Glomerular visceral epithelial cell (primary cell): ENCODE results near the gene ACOT13.
A peak's percentile ranks its signal among the peaks of the same experiment; 100 is the strongest.
"Not testable (repeated sequence)": the region's sequence is repeated elsewhere in the genome, so short reads cannot be mapped to it uniquely, and the experiment has no call there.

Experiments
- DNase-seq: peaks from one replicate; pipeline ENCODE4 v3.0.0-alpha.2; 2016; ENCODE audit errors: extremely low spot score

The ACOT13 gene

DNA sequence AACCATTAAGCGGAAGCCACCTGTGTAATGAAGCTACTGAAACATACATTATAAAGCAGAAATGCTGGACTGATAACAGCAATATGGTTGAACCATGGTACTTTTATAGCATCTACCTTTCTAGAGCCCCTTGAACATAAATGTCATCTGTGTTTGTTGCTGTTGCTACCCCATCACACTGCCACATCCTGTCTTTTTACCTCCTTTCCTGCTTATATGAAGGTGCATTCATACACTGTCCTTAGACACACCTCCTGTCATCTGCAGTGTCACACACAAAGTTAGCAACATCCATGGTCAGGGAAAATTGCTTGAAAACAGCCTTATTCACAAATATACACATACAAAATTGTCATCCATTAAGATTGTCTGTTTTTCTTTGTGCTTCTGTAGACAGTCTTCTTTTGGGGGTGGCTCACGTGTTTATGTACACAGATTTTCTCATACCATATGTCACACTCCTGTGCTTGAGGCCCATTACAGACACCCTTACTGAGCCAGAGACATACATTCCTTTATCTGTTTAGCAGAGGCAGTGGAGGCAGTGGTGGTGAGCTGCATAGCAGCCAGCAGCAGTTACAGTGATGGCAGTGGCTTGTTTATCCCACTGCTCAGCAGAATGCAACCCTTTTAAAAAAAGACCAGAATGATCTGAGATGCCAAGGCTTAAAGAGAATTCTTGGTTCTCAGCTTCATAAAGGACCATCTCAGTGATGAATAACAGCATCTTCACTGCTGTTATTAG, 26.1 kb downstream of the ACOT13 start:
- no peak for DNase-seq

DNA sequence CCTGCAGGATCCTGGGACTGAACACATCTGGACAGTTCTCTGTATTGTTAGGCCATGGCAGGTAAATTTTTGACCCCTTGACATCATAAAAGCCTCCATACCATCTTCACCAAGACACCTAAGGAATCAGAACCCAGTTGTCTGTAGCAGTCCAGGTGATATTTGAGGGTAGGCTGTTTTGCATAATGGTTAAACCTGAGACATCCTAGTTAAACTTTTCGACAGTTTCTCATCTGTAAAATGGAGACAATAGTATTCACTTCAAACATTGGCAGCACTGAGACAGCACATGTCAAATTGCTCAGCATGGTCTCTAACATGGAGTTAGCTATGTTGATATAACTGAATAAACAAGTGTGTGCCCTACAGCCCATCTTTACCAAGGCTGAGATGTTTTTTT, 27.3 kb downstream of the ACOT13 start:
- no peak for DNase-seq

DNA sequence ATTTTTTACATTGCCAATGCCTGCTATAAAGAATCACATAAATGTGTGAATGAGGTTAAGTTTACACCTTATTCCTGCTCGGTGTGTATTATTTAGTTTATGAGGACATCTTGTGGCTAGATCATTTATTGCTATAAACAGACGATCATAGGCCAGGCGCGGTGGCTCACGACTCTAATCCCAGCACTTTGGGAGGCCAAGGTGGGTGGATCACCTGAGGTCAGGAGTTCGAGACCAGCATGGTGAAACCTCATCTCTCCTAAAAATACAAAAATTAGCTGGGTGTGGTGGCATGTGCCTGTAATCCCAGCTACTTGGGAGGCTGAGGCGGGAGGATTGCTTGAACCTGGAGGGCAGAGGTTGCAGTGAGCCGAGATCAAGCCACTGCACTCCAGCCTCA, 28.8 kb downstream of the ACOT13 start:
- peak; percentile 56 for DNase-seq

DNA sequence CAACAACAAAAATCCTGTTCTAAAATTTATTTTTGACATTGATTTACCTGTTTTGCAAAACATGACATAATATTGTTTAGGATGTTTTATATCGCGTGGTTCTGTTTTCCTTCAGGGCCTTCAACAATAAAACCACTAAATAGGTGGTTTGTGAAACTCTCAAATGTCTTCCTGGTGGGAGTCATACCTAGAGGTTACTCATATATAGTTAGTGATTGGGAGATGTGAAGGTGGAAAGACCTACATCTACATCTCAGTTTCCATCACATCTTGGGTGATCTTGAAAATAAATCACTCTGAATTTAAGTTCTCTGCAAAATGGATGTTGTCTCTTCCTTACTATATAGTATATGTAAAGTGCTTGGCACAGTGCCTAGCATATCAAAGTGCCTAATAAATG, 29.2 kb downstream of the ACOT13 start:
- DNase-seq: no peak

DNA sequence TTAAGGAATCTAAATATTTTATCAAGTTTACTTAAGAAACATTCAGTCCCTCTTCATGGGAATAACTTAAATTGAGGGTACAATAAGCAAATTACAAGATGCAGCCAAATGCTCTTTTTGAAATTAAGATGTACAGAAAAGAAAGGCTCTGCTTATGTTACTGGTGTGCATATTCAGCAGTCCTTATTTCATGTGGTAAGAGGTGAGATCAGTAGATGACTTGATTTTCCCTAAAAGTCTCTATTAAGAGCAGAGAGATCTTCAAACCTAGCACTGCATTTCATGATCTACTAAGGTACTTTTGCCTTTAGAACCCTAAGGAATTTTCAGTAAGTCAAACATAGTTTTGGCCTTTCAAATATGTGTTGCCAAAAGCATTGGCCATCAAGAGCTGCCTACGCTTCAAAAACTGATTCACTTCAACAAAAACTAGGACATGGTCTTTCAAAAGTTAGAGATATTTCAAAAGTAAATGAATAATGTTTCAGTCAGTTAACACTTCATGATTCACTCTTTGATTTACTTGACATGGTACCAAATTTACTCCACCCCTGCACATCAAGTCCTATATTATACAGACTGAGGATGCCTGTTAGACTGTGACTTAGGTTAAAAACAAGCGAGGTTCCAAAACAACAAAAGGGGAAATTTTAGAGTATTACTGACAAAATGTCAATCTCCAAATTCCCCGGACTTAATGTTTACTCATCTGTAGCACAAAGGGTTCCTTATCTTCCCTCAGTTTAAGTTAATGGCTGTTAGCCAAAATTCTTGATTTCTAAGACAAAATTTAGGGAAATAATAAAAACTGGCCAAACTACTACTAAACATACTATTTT, 32.9 kb downstream of the ACOT13 start:
- DNase-seq: no peak

DNA sequence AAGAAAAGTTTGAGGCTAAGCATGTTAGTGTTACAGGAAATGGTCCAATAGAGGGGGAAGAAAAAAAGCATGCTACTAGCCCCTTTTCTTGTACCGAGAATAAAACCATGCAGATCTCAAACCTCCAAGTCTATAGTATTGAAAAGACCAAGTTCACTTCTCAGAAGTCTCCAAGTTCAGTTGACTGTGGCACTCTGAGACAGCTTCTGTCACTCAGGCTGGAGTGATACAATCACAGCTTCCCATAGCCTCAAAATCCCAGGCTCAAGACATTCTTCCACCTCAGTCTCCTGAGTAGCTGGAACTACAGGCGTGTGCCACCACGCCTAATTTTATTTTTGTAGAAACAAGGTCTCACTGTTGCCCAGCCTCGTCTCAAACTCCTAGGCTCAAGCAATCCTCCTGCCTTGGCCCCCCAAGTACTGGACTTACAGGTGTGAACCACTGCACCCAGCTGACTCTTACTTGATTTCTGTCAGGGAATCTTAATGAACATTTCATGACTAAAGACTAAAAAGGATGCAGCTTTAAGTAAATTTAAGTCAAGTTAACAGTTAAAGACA, 35.9 kb downstream of the ACOT13 start:
- no peak for DNase-seq

DNA sequence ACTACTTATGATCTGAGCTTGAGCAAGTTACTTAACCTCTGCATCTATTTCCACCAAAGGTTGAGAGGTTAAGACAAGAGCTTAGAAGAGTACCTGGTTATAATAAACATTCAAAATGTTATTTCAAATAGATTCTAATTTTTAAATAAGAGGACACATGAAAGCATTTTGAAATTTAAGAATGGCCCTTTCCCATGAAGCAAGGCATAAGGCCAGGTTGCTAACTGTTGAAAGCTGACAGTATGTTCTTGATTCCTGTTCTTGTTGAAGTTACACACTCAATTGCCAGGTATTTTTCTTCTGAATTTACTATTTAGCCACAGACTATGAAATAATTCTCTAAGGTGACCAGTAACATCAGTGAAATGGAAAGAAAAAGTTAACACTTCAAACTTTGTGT, 37.6 kb downstream of the ACOT13 start:
- DNase-seq: no peak

DNA sequence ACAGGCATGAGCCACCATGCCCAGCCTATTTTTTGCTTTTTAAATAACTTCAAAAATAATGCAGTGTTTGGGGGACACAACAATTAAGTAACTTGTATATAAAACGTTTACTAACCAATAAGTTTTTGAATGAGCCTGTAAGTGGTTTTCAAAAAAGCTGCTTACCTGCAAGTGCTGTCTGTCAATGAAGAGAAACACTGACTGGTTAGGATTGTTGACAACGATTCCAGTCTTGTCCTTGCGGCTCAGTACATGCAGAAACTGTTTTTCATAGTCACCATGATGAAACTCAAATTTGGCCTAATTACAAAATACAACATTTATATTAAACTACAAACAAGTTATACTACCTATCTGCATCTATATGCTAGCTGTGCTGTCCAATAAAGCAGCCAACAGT, 41.7 kb downstream of the ACOT13 start:
- no peak for DNase-seq

DNA sequence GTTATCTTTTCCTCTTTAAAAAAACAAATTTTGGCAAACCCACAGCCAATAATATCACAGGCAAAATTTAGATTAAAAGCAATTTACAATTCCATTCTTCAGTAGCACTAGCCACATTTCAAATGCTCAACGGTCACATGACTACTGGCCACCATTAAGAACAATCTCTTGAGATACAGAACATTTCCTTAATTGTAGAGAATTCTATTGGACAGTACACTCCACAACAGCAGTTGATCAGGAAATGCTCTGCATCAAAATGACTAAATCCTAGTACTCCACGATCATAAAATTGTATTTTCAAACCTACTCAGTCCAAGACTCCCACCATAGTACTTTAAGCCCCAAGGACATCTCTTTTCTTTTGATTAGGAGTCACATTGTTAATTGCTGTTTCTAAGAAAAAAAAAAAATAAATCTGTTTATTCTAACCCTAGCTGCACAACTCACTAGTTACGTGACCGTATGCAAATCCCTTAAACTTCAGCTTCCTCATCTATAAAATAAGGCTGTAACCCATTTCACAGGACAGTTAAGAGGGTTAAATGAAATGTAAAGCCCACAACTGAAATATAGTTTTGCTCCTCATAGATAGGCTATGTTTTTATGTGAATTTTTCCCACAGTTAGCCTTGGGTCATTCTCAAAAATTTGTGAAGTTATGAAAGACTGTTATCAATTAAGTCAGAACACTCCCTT, 42.3 kb downstream of the ACOT13 start:
- no peak for DNase-seq

DNA sequence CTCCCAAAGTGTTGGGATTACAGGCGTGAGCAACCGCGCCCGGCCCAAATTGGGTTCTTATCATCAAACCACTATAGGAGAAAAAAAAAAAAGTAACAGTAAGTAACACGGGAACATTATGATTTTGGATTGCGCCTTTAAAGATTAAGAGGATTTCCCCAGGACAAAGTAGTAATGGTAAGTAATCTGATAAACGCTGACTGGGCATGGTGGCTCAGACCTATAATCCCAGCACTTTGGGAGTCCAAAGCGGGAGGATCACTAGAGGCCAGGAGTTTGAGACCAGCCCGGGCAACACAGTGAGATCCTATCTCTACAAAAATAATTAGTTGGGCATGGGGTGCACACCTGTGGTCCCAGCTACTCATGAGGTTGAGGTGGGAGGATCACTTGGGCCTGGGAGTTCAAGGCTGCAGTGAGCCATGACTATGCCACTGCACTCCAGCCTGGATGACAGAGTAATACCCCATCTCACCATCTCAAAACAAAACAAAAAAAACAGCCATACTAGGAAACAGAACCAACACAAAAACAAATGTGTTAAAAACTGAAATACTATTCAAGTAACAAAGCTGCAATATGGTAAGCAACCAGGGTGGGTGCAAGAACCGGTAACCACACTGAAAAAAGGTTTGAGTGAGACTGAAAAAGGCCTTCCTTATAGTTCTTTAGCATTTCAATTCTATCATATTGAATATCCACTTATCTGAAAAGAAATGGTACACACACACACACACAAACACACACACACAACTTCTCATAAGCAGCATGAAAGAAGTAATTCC, 43.8 kb downstream of the ACOT13 start:
- DNase-seq: no peak

DNA sequence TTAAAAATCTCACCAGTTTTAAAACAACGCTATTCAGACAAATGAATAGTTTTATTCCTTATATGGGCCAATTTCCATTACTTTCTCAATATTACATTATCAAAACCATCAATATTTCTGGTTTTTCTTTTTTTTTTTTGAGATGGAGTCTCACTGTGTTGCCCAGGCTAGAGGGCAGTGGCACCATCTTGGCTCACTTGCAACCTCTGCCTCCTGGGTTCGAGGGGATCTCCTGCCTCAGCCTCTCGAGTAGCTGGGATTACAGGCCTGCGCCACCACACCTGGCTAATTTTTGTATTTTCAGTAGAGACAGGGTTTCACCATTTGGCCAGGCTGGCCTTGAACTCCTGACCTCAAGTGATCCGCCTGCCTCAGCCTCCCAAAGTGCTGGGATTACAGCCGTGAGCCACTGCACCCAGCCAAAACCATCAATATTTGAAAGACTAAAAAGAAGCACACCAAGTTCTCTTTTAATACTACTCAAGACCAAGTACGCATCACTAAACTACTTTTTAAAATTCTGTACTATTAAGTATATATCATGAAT, 49.8 kb downstream of the ACOT13 start:
- DNase-seq: not testable (repeated sequence)

DNA sequence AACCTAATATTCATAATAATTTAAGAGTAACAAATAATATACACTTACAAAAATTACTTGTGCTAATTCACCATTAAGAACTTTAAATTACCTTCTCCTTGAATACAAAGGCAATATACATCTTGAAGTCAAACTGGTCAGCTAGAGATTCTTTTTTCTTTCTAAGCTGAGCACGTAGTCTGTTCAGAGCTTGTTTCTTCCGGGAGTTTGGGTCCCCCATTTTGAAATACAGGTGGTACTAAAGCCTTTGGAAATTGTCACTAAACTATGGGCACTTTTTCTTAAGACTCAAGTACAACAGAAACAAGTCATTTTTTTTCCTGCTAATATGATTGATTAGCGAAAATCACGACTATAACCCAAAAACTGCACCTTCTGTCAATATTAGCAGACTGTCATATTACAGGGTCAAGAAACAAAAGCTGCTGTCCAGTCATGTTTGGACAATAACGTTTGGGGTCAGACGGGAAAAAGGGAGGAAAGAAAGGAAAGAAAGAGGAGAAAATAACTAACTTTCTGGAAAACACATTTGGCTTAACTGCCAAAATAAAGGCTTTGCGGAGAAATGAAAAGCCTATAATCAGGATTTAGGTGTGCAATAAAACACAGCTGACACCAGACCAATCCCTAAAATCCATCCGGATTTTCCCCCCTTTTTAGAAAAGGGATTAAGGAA, 51.7 kb downstream of the ACOT13 start:
- no peak for DNase-seq

DNA sequence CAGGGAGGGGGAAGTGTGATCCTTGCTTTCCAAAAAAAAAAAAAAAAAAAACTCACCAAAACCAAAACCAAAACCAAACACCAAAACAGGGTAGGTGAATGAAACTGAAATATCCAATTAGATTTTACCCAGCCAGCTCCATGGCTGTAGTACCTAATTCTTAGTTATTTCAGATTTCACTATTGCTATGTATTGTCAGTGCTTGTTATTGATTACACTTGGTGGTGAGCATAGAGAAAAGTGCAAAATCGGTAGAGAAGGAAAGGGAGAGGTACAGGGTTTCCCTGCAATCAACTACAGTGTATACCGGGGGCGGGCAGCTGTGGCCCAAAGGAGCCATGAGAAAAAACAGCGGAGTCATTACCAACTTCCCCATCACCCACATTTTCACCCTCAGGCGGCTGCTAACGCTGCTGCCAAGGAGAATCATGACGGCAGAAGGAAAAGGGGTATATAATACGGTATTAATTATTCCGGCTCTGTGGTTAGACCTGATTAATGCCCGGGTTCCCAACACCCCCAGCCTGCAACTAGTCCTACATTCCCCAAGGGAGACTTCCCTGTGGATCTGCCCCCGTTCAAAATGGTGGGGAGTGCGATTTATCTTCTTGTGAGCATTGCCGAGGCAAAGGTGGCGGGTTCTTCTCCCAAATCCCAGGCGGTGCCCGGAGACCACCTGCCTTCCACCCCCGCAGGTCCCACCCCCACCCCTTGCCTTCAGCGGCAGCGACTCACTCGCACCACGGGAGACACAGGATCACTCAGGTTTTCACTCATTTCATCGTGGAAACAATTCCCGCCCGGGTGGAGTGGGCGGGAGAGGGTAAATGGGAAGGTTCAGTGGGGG, 52.5 kb downstream of the ACOT13 start, which contains the start of gene C6orf62:
Gene C6orf62 (minus strand): TSS at position 30 of the 847 bp plus-strand sequence. CDS start 486 bp downstream, outside the sequence.
- DNase-seq: peak; percentile 35

DNA sequence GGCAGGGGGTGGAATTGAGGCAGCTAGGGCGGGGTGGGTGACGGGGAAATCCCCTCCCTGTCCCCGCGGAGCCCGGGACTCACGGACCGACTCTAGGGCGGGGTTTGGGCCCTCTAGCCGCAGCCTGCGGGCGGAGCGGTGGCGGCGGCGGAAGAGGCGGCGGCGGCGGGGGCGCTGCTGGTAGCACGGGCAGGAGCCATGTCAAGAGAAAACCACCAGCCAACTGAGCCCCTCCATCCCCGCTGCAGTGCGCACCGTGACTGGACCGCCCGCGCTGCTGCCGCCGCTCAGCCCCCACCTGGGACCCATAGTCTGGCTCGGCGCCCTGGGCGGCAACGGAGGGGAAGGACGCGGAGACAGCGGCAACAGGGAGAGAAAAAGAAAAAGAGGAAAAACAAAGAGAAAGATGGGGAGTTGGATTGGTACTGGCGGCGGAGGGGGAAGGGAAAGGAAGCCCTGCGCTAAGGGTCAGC, 53.3 kb downstream of the ACOT13 start:
- DNase-seq: peak; percentile 63

DNA sequence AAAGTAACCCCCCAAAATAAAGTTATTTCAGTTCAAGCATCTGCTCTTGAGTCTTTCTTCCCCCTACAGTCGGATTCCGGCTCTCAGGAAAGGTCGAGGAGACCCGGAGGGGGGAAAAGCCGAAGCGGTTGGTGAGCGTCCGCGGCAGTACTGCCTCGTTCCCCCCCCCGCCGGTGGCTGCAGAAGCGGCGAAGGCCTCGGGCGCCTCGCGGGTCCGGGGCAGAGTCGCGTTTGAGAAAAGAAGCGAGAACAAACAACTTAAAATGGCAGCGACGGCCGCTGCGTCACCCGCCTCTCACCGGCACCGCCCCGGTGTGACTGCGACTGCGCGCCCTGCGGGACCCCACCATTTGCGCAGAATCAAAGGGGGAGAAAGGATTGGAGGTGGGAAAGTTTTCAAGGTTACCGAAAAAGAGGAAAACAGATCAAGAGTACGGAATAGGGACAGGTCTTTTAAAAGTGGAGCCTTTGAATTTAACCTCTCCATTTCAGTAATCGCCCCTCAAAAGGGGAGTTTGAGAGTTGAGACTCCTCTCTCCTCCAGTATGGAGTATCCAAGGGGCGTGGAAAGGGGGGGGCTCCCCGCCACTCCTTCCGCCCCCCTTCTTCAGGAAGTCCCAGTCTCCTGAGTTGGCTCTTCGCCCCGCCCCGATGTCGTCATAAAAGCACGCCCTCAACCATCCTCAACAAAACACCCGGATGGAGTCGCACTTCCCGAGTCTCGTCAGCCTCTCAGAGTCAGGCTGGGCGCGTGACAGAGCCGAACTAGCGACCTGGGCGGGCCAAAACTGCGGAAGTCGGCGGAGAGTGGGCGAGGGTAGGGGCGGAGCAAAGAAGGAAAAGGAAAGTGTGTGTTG, 54.0 kb downstream of the ACOT13 start:
- peak; percentile 100 for DNase-seq

DNA sequence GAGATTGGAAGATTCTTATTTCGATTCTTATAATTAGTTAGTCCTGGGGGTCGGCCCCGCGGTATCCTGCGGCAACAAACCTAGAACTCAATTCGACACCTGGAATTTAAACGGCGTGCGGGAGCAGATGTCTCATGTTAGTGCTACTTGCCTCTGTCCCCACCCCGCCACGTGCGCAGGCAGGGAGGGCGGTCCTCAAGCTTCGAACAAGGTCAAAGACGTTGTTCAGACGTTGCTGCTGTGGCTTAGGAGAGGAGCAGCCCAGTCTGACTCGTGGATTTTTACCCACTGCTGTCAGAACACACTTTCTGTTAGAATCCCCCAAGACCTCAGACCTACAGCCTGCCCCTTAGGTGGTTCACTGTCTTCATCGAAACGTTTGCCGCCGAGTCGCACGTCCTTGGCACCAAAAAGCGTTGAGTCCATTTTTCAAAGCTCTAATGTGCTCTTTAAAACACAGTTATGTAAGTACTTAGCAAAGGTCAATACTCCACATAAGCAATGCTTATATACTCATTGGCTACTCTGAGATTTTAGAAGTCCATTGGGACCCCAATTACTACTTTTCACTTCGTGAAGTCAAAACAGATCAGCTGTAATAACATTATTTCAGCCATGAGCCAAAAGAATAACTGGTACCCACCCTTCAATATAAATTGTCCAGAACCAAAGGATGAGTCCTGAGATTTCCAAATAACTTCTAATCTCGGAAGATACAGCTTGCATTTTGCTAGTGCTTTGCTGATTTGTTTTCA, 54.8 kb downstream of the ACOT13 start:
- DNase-seq: no peak

DNA sequence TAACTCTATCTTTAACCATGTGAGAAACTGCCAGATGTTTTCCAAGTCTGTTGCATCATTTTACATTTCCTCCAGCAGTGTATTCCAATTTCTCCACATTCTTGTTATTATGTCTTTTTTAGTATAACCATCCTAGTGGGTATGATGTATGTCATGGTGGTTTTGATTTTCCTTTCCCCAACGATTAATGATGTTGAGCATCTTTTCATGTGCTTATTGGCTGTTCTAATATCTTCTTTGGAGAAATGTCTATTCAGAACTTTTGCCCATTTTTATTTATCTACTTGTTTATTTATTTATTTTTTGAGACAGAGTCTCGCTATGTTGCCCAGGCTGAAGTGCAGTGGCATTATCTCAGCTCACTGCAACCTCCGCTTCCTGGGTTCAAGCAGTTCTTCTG, 56.4 kb downstream of the ACOT13 start:
- no peak for DNase-seq

DNA sequence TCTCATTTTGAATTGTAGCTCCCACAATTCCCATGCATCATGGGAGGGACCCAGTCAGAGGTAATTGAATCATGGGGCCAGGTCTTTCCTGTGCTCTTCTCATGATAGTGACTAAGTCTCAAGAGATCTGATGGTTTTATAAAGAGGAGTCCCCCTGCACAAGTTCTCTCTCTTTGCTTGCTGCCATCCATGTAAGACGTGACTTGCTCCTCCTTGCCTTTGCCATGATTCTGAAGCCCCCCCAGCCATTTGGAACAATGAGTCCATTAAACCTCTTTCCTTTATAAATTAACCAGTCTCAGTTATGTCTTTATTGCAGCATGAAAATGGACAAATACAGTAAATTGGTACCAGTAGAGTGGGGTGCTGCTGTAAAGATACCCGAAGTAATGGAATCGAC, 63.8 kb downstream of the ACOT13 start:
- DNase-seq: not testable (repeated sequence)
